K562 (cell line): ENCODE measurements around the gene TM7SF2.

Experiments
- BRCA1 ChIP-seq, 2 experiments: fragments of 450-650 bp in 1 of 2; sonication (generic) in 1 of 2; formaldehyde crosslinking in 1 of 2; IDR thresholded peaks; 2 replicates each; pipeline versions ENCODE4 v1.5.0 to v1.6.1; 2017 to 2020; ENCODE audit warnings: mild to moderate bottlenecking in 1 of 2, missing genetic modification reagents in 1 of 2
- MLX ChIP-seq, 2 experiments: fragments of 450-650 bp in 1 of 2; sonication (generic) in 1 of 2; formaldehyde crosslinking; conservative IDR thresholded peaks; 2 replicates each; pipeline versions ENCODE4 v1.4.0 to v1.8.1; 2020 to 2022; ENCODE audit warnings: mild to moderate bottlenecking in 1 of 2, missing genetic modification reagents in 1 of 2
- PBX2 ChIP-seq, 2 experiments: IDR thresholded peaks in 1 of 2; conservative IDR thresholded peaks in 1 of 2; 2 replicates each; pipeline ENCODE4 v1.6.1; 2016; ENCODE audit warnings: low read depth in 2 of 2, mild to moderate bottlenecking in 1 of 2, missing compliant biosample characterization in 1 of 2, missing genetic modification characterization in 1 of 2, moderate library complexity in 1 of 2
- POLR2AphosphoS5 ChIP-seq: IDR thresholded peaks from 2 replicates; pipeline ENCODE4 v1.6.1; 2011; ENCODE audit warnings: mild to moderate bottlenecking, low read depth, low read length, moderate library complexity; ENCODE audit not compliant: control insufficient read depth, insufficient read depth
- STAT5B ChIP-seq: fragments of 250-450 bp; sonication (Bioruptor Pico); IDR thresholded peaks from 2 replicates; pipeline ENCODE4 v1.8.0; 2021; ENCODE audit warnings: mild to moderate bottlenecking, inconsistent platforms
- USF1 ChIP-seq: sonication (generic); formaldehyde crosslinking; IDR thresholded peaks from 2 replicates; pipeline ENCODE4 v1.9.0; 2022; ENCODE audit warnings: mild to moderate bottlenecking, missing genetic modification reagents
- YY1 ChIP-seq, 3 experiments: IDR thresholded peaks; 2 replicates each; pipeline ENCODE4 v1.6.1; 2011; ENCODE audit warnings: low read length in 2 of 3, mild to moderate bottlenecking in 2 of 3, moderate library complexity in 2 of 3, borderline replicate concordance in 1 of 3, control low read depth in 1 of 3, low read depth in 1 of 3; ENCODE audit not compliant: insufficient read depth in 3 of 3, insufficient replicate concordance in 2 of 3, control insufficient read depth in 1 of 3, insufficient read length in 1 of 3; ENCODE audit errors: extremely low read depth in 1 of 3
- ZNF239 ChIP-seq: fragments of 250-450 bp; sonication (Bioruptor Pico); IDR thresholded peaks from 2 replicates; pipeline ENCODE4 v1.4.0; 2020; ENCODE audit warnings: mild to moderate bottlenecking
- ZNF24 ChIP-seq: fragments of 450-650 bp; IDR thresholded peaks from 2 replicates; pipeline ENCODE4 v1.6.1; 2016
- ZNF277 ChIP-seq: fragments of 250-450 bp; sonication (Bioruptor Pico); IDR thresholded peaks from 2 replicates; pipeline ENCODE4 v1.8.0; 2022; ENCODE audit warnings: inconsistent platforms, mild to moderate bottlenecking, moderate library complexity, borderline replicate concordance
- ZNF318 ChIP-seq, 2 experiments: fragments of 450-650 bp; IDR thresholded peaks; 2 replicates each; pipeline ENCODE4 v1.6.1; 2016; ENCODE audit warnings: mild to moderate bottlenecking in 2 of 2, borderline replicate concordance in 1 of 2, low read depth in 1 of 2, moderate library complexity in 1 of 2
- ZNF589 ChIP-seq: fragments of 200-800 bp; sonication (Bioruptor generic); IDR thresholded peaks from 2 replicates; pipeline ENCODE4 v1.6.1; 2016; ENCODE audit warnings: low read depth, missing genetic modification characterization, missing compliant biosample characterization

GRCh38 chr11:65107078-65107477 lies 4.6 kb upstream of the TM7SF2 start:
- no peak for TF ChIP-seq YY1 (IDR thresholded peaks at IDR 0.05; ENCODE audit: borderline replicate concordance in 1 of 3, control insufficient read depth in 1 of 3, extremely low read depth in 1 of 3, insufficient read depth in 3 of 3, insufficient read length in 1 of 3, insufficient replicate concordance in 2 of 3, low read depth in 1 of 3, low read length in 2 of 3)
- TF ChIP-seq ZNF239 (CRISPR knock-in tag) = no peak
- TF ChIP-seq POLR2AphosphoS5 = no peak
- TF ChIP-seq ZNF589 = no peak
- TF ChIP-seq BRCA1 (IDR thresholded peaks at IDR 0.05) = no peak
- no peak for TF ChIP-seq BRCA1 (CRISPR knock-in tag; IDR thresholded peaks at IDR 0.05)
- TF ChIP-seq ZNF318 (IDR thresholded peaks at IDR 0.05; ENCODE audit: borderline replicate concordance in 1 of 2, low read depth in 1 of 2) = no peak
- TF ChIP-seq ZNF24 = no peak
- no peak for TF ChIP-seq MLX (CRISPR knock-in tag; conservative IDR thresholded peaks at IDR 0.05)
- no peak for TF ChIP-seq STAT5B (CRISPR knock-in tag)
- TF ChIP-seq ZNF277 = no peak
- no peak for TF ChIP-seq USF1 (CRISPR knock-in tag)
- TF ChIP-seq PBX2 (CRISPR knock-in tag; IDR thresholded peaks at IDR 0.05; ENCODE audit: low read depth) = no peak
- TF ChIP-seq PBX2 (tag; conservative IDR thresholded peaks at IDR 0.05; ENCODE audit: low read depth) = no peak
